ENCODE data around the gene ANO3.

- no peak for TF ChIP-seq CTCF (IDR thresholded peaks at IDR 0.05)
- no peak for TF ChIP-seq POLR2A (IDR thresholded peaks at IDR 0.05)
Measured at GRCh38 chr11:26622181-26622580, 290.3 kb downstream of the ANO3 start.
